Neural progenitor cell (in vitro differentiated cells): ENCODE results near the gene NIT1. TPM values are rescaled to one million over a fixed set of nuclear protein-coding genes. Genes with fewer than 3 reads are reported as not detected.
A peak's percentile ranks its signal among the peaks of the same experiment; 100 is the strongest.

ENCODE experiments used
- DNase-seq: peaks from one replicate; pipeline ENCODE4 v3.0.0-alpha.2; 2016; ENCODE audit warnings: low spot score
- H2AFZ ChIP-seq: fragments of 200-600 bp; sonication (generic); replicated peaks from 2 replicates; pipeline ENCODE4 v1.6.1; 2016; ENCODE audit warnings: antibody characterized with exemption
- H3F3A ChIP-seq: fragments of 200-600 bp; sonication (generic); 2 replicates; pipeline ENCODE4 v1.6.1; 2016; ENCODE audit warnings: antibody characterized with exemption, low read depth
- H3K27ac ChIP-seq: fragments of 200-600 bp; sonication (generic); 2 replicates; pipeline ENCODE4 v1.5.1; 2016; ENCODE audit warnings: mild to moderate bottlenecking
- H3K27me3 ChIP-seq: fragments of 200-600 bp; sonication (generic); 2 replicates; pipeline ENCODE4 v1.6.1; 2016; ENCODE audit warnings: mild to moderate bottlenecking, moderate library complexity
- H3K36me3 ChIP-seq: fragments of 200-600 bp; sonication (generic); 2 replicates; pipeline ENCODE4 v1.5.1; 2016
- H3K4me1 ChIP-seq: fragments of 200-600 bp; sonication (generic); 2 replicates; pipeline ENCODE4 v1.6.1; 2016; ENCODE audit warnings: mixed run types
- H3K4me2 ChIP-seq: fragments of 200-600 bp; sonication (generic); 2 replicates; pipeline ENCODE4 v1.6.1; 2016
- H3K4me3 ChIP-seq: fragments of 200-600 bp; sonication (generic); 2 replicates; pipeline ENCODE4 v1.5.1; 2016
- H3K79me2 ChIP-seq: fragments of 200-600 bp; sonication (generic); 2 replicates; pipeline ENCODE4 v1.6.1; 2016; ENCODE audit warnings: low read depth
- H3K9ac ChIP-seq: fragments of 200-600 bp; sonication (generic); 2 replicates; pipeline ENCODE4 v1.6.1; 2016
- H3K9me3 ChIP-seq: fragments of 200-600 bp; sonication (generic); 2 replicates; pipeline ENCODE4 v1.5.1; 2016; ENCODE audit warnings: low read depth
- H4K20me1 ChIP-seq: fragments of 200-600 bp; sonication (generic); 2 replicates; pipeline ENCODE4 v1.6.1; 2016; ENCODE audit warnings: low read depth
- H3K27ac Mint-ChIP-seq: 3 replicates; pipeline ENCODE4 v1.8.0; 2021; ENCODE audit warnings: mixed read lengths
- H3K27me3 Mint-ChIP-seq: 2 replicates; pipeline ENCODE4 v1.8.0; 2022; ENCODE audit warnings: low read depth, mild to moderate bottlenecking, inconsistent platforms, moderate library complexity, mixed read lengths; ENCODE audit not compliant: insufficient read depth
- H3K36me3 Mint-ChIP-seq: 3 replicates; pipeline ENCODE4 v1.8.0; 2021; ENCODE audit warnings: mixed read lengths
- H3K4me1 Mint-ChIP-seq: 3 replicates; pipeline ENCODE4 v1.8.0; 2021; ENCODE audit warnings: mixed read lengths
- H3K4me3 Mint-ChIP-seq: 3 replicates; pipeline ENCODE4 v1.8.0; 2021; ENCODE audit warnings: mild to moderate bottlenecking, moderate library complexity, mixed read lengths
- H3K9me3 Mint-ChIP-seq: 3 replicates; pipeline ENCODE4 v1.8.0; 2020; ENCODE audit warnings: mixed read lengths
- EZH2 ChIP-seq: fragments of 200-600 bp; sonication (generic); IDR thresholded peaks from 2 replicates; pipeline ENCODE4 v1.6.1; 2017; ENCODE audit warnings: antibody characterized with exemption, mild to moderate bottlenecking, moderate library complexity
- EZH2phosphoT487 ChIP-seq: fragments of 200-600 bp; sonication (generic); IDR thresholded peaks from 2 replicates; pipeline ENCODE4 v1.6.1; 2017; ENCODE audit warnings: antibody characterized with exemption
- total RNA-seq: library from RNA; depleted of rRNA; stranded (reverse); fragments of >200 nt; gene quantifications from 2 replicates; pipeline ENCODE4 v1.2.3, GENCODE V29; 2015; ENCODE audit warnings: low replicate concordance
- TF ChIP-seq, protein P1 (sequence below): fragments of 200-600 bp; sonication (generic); IDR thresholded peaks from 2 replicates; pipeline ENCODE4 v1.5.1; 2017; ENCODE audit warnings: antibody characterized with exemption, mild to moderate bottlenecking

NIT1 gene
- total RNA-seq, 1 donor from 2014 or later = 39.5 TPM

DNA sequence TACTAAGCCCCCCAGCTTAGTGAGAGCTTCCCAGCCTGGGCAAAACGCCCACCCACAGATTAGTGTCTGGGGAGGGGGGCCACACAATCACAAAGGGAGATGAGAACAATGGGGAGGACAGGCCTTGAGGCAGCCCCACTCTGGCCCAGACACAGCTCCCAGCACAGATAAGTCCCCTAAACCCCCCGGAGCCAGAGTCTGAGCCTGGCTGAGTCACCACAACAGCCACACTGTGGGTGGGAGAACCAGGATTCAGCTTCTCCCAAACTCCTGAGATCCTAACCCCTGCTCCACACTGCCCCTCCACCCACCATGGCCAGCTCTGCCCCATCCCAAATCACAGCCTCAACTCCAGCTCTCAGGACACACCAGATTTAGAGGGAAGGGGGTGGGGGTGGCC, 32.7 kb upstream of the NIT1 start:
- Histone ChIP-seq H3K79me2 (no peaks in the 10 kb centered on the region), H3K27ac (no peak overlapping the region), H3K4me2 (no peak overlapping the region), H2AFZ (no peak overlapping the region), H3K4me1 (peaks cover 11% of the 10 kb centered on the region), H3K36me3 (no peaks in the 10 kb centered on the region), H3F3A (no peaks in the 10 kb centered on the region), H3K9ac (no peak overlapping the region), H3K4me3 (no peak overlapping the region), H3K9me3 (no peaks in the 10 kb centered on the region), H3K27me3 (no peaks in the 10 kb centered on the region), H4K20me1 (no peaks in the 10 kb centered on the region)
- TF ChIP-seq EZH2 (no peak), EZH2phosphoT487 (no peak)
- TF ChIP-seq, protein P1, sequence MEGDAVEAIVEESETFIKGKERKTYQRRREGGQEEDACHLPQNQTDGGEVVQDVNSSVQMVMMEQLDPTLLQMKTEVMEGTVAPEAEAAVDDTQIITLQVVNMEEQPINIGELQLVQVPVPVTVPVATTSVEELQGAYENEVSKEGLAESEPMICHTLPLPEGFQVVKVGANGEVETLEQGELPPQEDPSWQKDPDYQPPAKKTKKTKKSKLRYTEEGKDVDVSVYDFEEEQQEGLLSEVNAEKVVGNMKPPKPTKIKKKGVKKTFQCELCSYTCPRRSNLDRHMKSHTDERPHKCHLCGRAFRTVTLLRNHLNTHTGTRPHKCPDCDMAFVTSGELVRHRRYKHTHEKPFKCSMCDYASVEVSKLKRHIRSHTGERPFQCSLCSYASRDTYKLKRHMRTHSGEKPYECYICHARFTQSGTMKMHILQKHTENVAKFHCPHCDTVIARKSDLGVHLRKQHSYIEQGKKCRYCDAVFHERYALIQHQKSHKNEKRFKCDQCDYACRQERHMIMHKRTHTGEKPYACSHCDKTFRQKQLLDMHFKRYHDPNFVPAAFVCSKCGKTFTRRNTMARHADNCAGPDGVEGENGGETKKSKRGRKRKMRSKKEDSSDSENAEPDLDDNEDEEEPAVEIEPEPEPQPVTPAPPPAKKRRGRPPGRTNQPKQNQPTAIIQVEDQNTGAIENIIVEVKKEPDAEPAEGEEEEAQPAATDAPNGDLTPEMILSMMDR = no peak
- H3K36me3 Mint-ChIP-seq = no peaks in the 10 kb centered on the region
- peak; percentile 25 for DNase-seq
- H3K27ac Mint-ChIP-seq = no peak overlapping the region
- H3K27me3 Mint-ChIP-seq = peaks cover 8% of the 10 kb centered on the region
- peaks cover 21% of the 10 kb centered on the region for H3K4me1 Mint-ChIP-seq
- H3K4me3 Mint-ChIP-seq = no peak overlapping the region
- H3K9me3 Mint-ChIP-seq = no peaks in the 10 kb centered on the region

DNA sequence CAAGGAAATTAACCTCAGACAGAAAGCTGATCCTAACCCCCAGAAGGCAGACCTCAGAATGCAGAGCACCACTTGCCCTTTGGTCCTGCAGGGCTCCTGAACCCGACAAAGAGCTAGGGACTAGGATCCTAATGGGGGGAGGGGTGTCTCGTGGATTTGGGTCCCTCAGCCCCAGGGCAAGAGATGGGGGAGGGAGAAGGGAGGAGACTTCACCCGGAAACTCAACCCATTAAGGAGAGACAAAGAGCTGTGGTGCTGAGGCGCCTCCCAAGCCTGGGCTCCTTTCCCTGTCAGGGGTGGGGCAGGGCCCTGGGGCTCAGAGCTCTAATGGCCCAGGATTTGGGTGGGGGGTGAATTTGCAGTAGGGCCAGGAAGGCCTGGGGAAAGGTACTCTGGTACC, 31.4 kb upstream of the NIT1 start:
- Mint-ChIP-seq H3K9me3 (no peaks in the 10 kb centered on the region), H3K36me3 (no peaks in the 10 kb centered on the region), H3K4me3 (no peak overlapping the region), H3K27ac (peak overlapping the region; percentile 19), H3K27me3 (peaks cover 6% of the 10 kb centered on the region), H3K4me1 (peaks cover 19% of the 10 kb centered on the region)
- DNase-seq = no peak
- no peaks in the 10 kb centered on the region for H3K79me2 ChIP-seq
- no peaks in the 10 kb centered on the region for H3K27me3 ChIP-seq
- H3K4me2 ChIP-seq = no peak overlapping the region
- no peaks in the 10 kb centered on the region for H4K20me1 ChIP-seq
- no peaks in the 10 kb centered on the region for H3K9me3 ChIP-seq
- no peaks in the 10 kb centered on the region for H3K36me3 ChIP-seq
- no peak overlapping the region for H3K27ac ChIP-seq
- H3F3A ChIP-seq = no peaks in the 10 kb centered on the region
- no peak overlapping the region for H3K4me3 ChIP-seq
- TF ChIP-seq EZH2 (no peak), EZH2phosphoT487 (no peak)
- TF ChIP-seq, protein P1 = no peak
- H3K4me1 ChIP-seq = peaks cover 11% of the 10 kb centered on the region
- no peak overlapping the region for H3K9ac ChIP-seq
- H2AFZ ChIP-seq = no peak overlapping the region

DNA sequence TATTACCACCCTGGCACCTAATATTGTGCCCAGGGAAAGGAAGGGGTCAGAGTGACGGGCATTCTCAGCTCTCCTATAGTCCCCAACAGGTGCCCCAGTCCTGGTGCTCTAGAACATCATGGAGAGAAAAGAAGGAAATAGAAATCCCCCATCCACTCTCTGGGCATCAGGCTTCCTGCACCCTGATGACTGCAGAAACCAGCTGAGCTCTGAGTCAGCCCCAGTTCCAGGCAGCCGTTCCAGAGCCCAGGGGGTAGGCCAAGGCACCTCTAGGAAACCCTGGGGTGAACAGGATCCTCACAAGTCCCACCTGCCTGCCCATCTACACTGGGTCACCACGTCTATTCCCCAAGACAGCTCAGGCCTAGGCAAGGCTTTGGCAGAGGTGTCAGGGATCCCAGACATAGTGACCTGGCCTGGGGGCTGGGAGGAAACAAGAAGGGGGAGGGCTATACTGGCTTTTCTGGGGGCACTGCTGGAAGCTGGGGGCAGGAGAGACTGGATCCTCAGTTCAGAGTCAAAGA, 29.3 kb upstream of the NIT1 start:
- H4K20me1 ChIP-seq = no peaks in the 10 kb centered on the region
- no peak overlapping the region for H3K4me3 Mint-ChIP-seq
- H3K27ac Mint-ChIP-seq = peak overlapping the region; percentile 3
- no peaks in the 10 kb centered on the region for H3K9me3 Mint-ChIP-seq
- no peaks in the 10 kb centered on the region for H3K79me2 ChIP-seq
- H3K4me1 Mint-ChIP-seq = peaks cover 19% of the 10 kb centered on the region
- H3K36me3 ChIP-seq = no peaks in the 10 kb centered on the region
- no peak overlapping the region for H3K4me2 ChIP-seq
- H3F3A ChIP-seq = no peaks in the 10 kb centered on the region
- no peak overlapping the region for H2AFZ ChIP-seq
- H3K4me3 ChIP-seq = no peak overlapping the region
- no peaks in the 10 kb centered on the region for H3K9me3 ChIP-seq
- H3K36me3 Mint-ChIP-seq = no peaks in the 10 kb centered on the region
- H3K9ac ChIP-seq = no peak overlapping the region
- no peak for DNase-seq
- H3K27ac ChIP-seq = no peak overlapping the region
- peaks cover 11% of the 10 kb centered on the region for H3K4me1 ChIP-seq
- TF ChIP-seq, protein P1 = no peak
- no peak for TF ChIP-seq EZH2phosphoT487
- TF ChIP-seq EZH2 = no peak
- no peaks in the 10 kb centered on the region for H3K27me3 ChIP-seq
- H3K27me3 Mint-ChIP-seq = peaks cover 6% of the 10 kb centered on the region
